GM12864 (cell line): Measurements from ENCODE around the gene MFSD2A.

ENCODE experiments used
- DNase-seq: peaks from one replicate; pipeline ENCODE4 v3.0.0-alpha.2; 2011; ENCODE audit warnings: low read depth
- H3K4me3 ChIP-seq: 2 replicates; pipeline ENCODE4 v1.5.1; 2011; ENCODE audit warnings: mild to moderate bottlenecking, low read depth, low read length, control low read depth
- TF ChIP-seq, protein P1 (sequence below): IDR thresholded peaks from 2 replicates; pipeline ENCODE4 v1.5.1; 2011; ENCODE audit warnings: low read depth, mild to moderate bottlenecking, moderate library complexity, low read length, control low read depth, inconsistent platforms; ENCODE audit errors: missing control alignments

Gene MFSD2A

DNA sequence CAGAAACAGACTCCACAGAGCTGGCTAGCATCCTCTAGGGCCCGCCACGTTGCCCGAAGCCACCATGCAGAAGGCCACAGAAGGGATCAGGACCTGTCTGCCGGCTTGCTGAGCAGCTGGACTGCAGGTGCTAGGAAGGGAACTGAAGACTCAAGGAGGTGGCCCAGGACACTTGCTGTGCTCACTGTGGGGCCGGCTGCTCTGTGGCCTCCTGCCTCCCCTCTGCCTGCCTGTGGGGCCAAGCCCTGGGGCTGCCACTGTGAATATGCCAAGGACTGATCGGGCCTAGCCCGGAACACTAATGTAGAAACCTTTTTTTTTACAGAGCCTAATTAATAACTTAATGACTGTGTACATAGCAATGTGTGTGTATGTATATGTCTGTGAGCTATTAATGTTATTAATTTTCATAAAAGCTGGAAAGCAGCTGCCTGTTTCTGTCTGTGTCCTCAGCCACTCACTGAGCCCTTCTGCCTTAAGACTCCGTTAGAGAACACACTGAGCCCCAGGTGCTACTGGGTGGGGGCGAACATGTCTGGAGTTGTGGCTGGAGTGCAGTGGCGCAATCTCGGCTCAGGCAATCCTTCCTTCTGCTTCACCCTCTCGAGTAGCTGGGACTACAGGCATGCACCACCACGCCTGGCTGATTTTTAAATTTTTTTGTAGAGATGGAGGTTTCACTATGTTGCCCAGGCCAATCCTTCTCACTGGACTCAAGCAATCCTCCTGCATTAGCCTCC lies 14.8 kb downstream of the MFSD2A start:
- H3K4me3 ChIP-seq = no peak overlapping the region
- DNase-seq = no peak
- TF ChIP-seq, protein P1, sequence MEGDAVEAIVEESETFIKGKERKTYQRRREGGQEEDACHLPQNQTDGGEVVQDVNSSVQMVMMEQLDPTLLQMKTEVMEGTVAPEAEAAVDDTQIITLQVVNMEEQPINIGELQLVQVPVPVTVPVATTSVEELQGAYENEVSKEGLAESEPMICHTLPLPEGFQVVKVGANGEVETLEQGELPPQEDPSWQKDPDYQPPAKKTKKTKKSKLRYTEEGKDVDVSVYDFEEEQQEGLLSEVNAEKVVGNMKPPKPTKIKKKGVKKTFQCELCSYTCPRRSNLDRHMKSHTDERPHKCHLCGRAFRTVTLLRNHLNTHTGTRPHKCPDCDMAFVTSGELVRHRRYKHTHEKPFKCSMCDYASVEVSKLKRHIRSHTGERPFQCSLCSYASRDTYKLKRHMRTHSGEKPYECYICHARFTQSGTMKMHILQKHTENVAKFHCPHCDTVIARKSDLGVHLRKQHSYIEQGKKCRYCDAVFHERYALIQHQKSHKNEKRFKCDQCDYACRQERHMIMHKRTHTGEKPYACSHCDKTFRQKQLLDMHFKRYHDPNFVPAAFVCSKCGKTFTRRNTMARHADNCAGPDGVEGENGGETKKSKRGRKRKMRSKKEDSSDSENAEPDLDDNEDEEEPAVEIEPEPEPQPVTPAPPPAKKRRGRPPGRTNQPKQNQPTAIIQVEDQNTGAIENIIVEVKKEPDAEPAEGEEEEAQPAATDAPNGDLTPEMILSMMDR = no peak

DNA sequence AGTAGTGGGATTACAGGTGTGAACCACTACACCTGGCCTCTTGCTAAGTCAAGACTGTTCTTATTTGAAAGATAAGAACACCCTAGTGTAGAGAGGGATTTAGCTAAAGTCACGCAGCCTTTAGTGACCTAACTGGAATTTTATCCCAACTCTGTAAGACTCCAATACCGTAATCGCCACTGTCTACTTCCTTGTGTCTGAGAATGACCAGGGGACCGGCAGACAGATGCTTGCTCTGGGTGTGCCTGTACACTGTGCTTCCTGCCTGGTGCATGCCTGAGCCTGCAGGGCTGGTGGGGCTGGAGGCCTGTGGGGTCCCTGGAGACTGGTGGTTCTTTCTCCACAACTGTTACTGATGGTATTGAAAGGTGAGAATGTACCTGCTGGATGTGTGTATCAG lies 15.3 kb downstream of the MFSD2A start:
- TF ChIP-seq, protein P1 = no peak
- no peak overlapping the region for H3K4me3 ChIP-seq
- DNase-seq = no peak

DNA sequence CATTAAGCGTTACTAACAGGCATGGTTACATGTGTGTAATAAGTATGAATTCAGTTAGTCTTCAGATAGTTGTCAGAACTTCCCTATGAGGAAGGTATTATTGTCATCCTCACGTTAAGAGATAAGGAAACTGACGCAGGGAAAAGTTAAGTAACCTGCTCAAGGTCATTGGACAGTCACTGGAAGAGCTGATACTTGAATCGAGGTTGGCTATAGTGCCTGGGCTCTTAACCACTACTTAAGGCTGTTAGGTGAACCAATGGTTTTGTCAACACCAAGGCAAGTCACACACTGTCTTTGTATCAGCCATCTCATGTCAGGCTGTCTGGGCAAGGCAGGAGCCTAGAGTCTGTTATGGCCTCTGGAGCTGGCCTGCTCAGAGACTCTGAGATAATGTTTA lies 16.2 kb downstream of the MFSD2A start:
- no peak for DNase-seq
- no peak overlapping the region for H3K4me3 ChIP-seq
- TF ChIP-seq, protein P1 = no peak

DNA sequence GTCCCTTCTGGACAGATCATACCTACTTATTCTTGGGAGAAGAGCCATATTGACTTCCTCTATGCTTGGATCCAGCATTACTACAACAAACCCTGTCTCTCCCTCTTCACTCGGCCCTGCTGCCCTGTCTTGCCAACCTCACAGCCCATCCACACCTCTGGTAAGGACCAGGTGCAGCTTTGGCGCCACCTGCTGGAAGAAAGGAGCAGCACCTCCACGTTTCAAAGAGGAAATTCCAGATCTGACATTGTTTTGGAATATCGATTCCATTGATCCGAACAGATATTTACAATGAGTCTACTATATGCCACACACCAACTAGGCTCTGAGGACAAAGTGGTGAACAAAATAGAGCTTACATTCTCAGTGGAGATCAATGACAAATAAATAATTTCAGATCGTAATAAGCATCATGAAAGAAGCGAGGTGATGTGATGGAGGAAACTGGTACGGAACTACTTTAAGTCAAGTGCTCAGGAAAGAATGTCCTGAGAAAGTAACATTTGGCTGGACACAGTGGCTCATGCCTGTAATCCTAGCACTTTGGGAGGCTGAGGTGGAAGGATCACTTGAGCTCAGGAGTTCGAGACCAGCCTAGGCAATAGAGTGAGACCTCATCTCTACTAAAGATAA lies 18.7 kb downstream of the MFSD2A start:
- DNase-seq = peak; percentile 29
- TF ChIP-seq, protein P1 = peak; percentile 93
- H3K4me3 ChIP-seq = no peak overlapping the region

DNA sequence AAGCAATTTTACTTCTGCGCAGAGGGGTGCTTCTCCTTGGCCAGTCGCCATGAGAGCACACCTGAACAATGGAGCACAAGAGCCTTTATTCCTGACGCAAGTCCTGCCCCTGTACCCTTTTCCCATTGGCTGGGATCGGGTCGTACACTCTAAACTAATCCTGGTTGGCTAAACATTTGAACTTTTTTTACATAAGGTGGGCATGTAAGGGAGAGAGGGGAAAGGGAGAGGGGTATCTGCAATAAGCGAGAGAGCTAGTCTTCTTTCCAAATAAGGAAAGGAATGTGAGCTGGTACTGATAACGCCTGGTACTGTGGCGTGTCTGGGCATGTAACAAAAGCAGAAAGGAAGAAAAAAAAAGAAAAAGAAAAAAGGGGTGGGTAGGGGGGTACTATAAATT lies 21.8 kb downstream of the MFSD2A start:
- no peak overlapping the region for H3K4me3 ChIP-seq
- no peak for DNase-seq
- TF ChIP-seq, protein P1 = no peak

DNA sequence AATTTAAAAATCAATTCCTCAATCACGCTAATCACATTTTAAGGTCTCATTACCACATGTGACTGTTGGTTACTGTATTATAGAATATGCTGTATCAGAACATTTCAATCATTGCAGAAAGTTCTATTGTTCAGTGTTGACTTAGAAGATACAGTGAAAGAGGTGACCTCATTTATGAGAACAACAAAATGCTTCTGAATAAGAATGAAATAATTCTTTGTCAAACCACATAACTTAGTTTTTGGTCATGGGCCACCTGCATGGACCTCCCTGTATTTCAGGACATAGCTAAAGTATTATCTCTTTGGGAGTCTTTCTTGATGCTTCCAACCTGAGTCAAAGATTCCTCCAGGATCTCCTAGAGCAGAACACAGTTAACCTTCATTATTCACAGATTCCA lies 22.3 kb downstream of the MFSD2A start:
- TF ChIP-seq, protein P1 = no peak
- no peak overlapping the region for H3K4me3 ChIP-seq
- no peak for DNase-seq

DNA sequence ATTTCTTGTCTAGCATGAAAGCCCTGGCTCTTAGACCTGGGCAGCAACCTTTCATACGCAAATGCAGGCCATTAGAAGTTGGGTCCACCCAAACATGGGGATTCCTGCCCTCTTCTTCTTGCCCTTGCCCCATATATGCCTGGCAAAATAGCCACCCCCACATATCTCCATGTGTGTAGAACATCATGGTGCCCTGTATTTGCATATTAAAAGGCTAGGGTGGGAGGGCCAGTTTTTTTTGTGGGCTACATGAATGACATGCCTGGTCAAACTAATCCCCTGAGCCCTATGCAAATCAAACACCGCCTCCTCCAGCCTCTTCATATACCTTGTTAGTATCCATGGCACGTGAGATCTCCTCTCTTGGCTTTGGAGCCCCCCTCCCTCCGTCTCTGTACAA lies 24.7 kb downstream of the MFSD2A start:
- DNase-seq = no peak
- H3K4me3 ChIP-seq = no peak overlapping the region
- TF ChIP-seq, protein P1 = no peak
